ENCODE data around the gene FOXP1.

Gene FOXP1

GRCh38 chr3:71048948-71049347, 534.6 kb downstream of the FOXP1 start:
- no peaks in the 10 kb centered on the region for H3K79me2 ChIP-seq (ENCODE audit: control insufficient read depth, insufficient read depth, low read length, poor library complexity)
- no peak overlapping the region for H3K4ac ChIP-seq (ENCODE audit: low read depth, low read length)
- H2BK12ac ChIP-seq (ENCODE audit: low read length), result no peak overlapping the region
- H2BK5ac ChIP-seq (ENCODE audit: low read depth, low read length, poor library complexity), result no peak overlapping the region
- no peak overlapping the region for H3K18ac ChIP-seq (ENCODE audit: low read length)
- no peak overlapping the region for H3K27ac ChIP-seq (ENCODE audit: low read depth, low read length)
- no peak overlapping the region for H3K4me3 ChIP-seq (ENCODE audit: low read depth, low read length)
- no peak overlapping the region for H2AK5ac ChIP-seq (ENCODE audit: low read length)
- no peak overlapping the region for H2BK120ac ChIP-seq (ENCODE audit: insufficient read depth, low read length, poor library complexity)
- H3K23ac ChIP-seq (ENCODE audit: low read length), result no peak overlapping the region
- no peaks in the 10 kb centered on the region for H3K79me1 ChIP-seq (ENCODE audit: low read length)
- peaks cover 0 to 1% of the 10 kb centered on the region in 2 experiments for H3K36me3 ChIP-seq (ENCODE audit: control insufficient read depth in 1 of 2, insufficient read depth in 2 of 2, low read length in 2 of 2)
- H2AFZ ChIP-seq (ENCODE audit: insufficient read depth, low read length, poor library complexity), result no peak overlapping the region
- no peak overlapping the region for H3K14ac ChIP-seq (ENCODE audit: low read length)
- no CpG with 5 or more reads among the region's 12 CpGs for WGBS (ENCODE audit: extremely low coverage, insufficient coverage, insufficient read length)
- H3K4me1 ChIP-seq (ENCODE audit: control insufficient read depth in 1 of 2, insufficient read depth in 2 of 2, low read length in 2 of 2), result peaks cover 0 to 3% of the 10 kb centered on the region in 2 experiments
- no peak overlapping the region for H4K91ac ChIP-seq (ENCODE audit: low read depth, low read length)
- no peak overlapping the region for H3K4me2 ChIP-seq (ENCODE audit: low read length)
- no peak overlapping the region for H4K8ac ChIP-seq (ENCODE audit: low read depth, low read length)
- H4K12ac ChIP-seq (ENCODE audit: low read depth, low read length), result no peak overlapping the region
- H3K9me3 ChIP-seq (ENCODE audit: insufficient read depth, low read depth, low read length), result no peaks in the 10 kb centered on the region
- no peak overlapping the region for H3K9ac ChIP-seq (ENCODE audit: low read length)
- H3K27me3 ChIP-seq (ENCODE audit: insufficient read depth, low read length), result no peaks in the 10 kb centered on the region
- no peak for DNase-seq

- Histone ChIP-seq H2BK120ac (ENCODE audit: insufficient read depth, low read length, poor library complexity) (no peak overlapping the region), H3K14ac (ENCODE audit: low read length) (no peak overlapping the region)
Measured at GRCh38 chr3:71047616-71048531, 535.7 kb downstream of the FOXP1 start.

GRCh38 chr3:71046791-71047190, 536.7 kb downstream of the FOXP1 start:
- H3K4me2 ChIP-seq (ENCODE audit: low read length), result no peak overlapping the region
- H2AK5ac ChIP-seq (ENCODE audit: low read length), result no peak overlapping the region
- H4K12ac ChIP-seq (ENCODE audit: low read depth, low read length), result no peak overlapping the region
- peaks cover 0 to 3% of the 10 kb centered on the region in 2 experiments for H3K4me1 ChIP-seq (ENCODE audit: control insufficient read depth in 1 of 2, insufficient read depth in 2 of 2, low read length in 2 of 2)
- no peaks in the 10 kb centered on the region for H3K27me3 ChIP-seq (ENCODE audit: insufficient read depth, low read length)
- H3K9ac ChIP-seq (ENCODE audit: low read length), result no peak overlapping the region
- no peaks in the 10 kb centered on the region for H3K9me3 ChIP-seq (ENCODE audit: insufficient read depth, low read depth, low read length)
- H3K79me1 ChIP-seq (ENCODE audit: low read length), result no peaks in the 10 kb centered on the region
- no peak overlapping the region for H2BK5ac ChIP-seq (ENCODE audit: low read depth, low read length, poor library complexity)
- H3K36me3 ChIP-seq (ENCODE audit: control insufficient read depth in 1 of 2, insufficient read depth in 2 of 2, low read length in 2 of 2), result peaks cover 0 to 1% of the 10 kb centered on the region in 2 experiments
- H4K91ac ChIP-seq (ENCODE audit: low read depth, low read length), result no peak overlapping the region
- no peak overlapping the region for H3K4me3 ChIP-seq (ENCODE audit: low read depth, low read length)
- no peak overlapping the region for H2BK12ac ChIP-seq (ENCODE audit: low read length)
- no peak overlapping the region for H3K23ac ChIP-seq (ENCODE audit: low read length)
- H2AFZ ChIP-seq (ENCODE audit: insufficient read depth, low read length, poor library complexity), result peak overlapping the region; percentile 8
- no peak overlapping the region for H2BK120ac ChIP-seq (ENCODE audit: insufficient read depth, low read length, poor library complexity)
- H3K4ac ChIP-seq (ENCODE audit: low read depth, low read length), result no peak overlapping the region
- WGBS (ENCODE audit: extremely low coverage, insufficient coverage, insufficient read length), result no CpG with 5 or more reads among the region's 3 CpGs
- H3K27ac ChIP-seq (ENCODE audit: low read depth, low read length), result no peak overlapping the region
- H4K8ac ChIP-seq (ENCODE audit: low read depth, low read length), result no peak overlapping the region
- H3K79me2 ChIP-seq (ENCODE audit: control insufficient read depth, insufficient read depth, low read length, poor library complexity), result no peaks in the 10 kb centered on the region
- no peak overlapping the region for H3K18ac ChIP-seq (ENCODE audit: low read length)
- no peak for DNase-seq
- no peak overlapping the region for H3K14ac ChIP-seq (ENCODE audit: low read length)

More at GRCh38 chr3:71047616-71048531, 535.7 kb downstream of the FOXP1 start:
- Histone ChIP-seq H3K4ac (ENCODE audit: low read depth, low read length) (no peak overlapping the region), H3K4me3 (ENCODE audit: low read depth, low read length) (no peak overlapping the region), H3K23ac (ENCODE audit: low read length) (no peak overlapping the region), H2AK5ac (ENCODE audit: low read length) (no peak overlapping the region), H2AFZ (ENCODE audit: insufficient read depth, low read length, poor library complexity) (no peak overlapping the region), H3K4me1 (ENCODE audit: control insufficient read depth in 1 of 2, insufficient read depth in 2 of 2, low read length in 2 of 2) (peaks cover 0 to 3% of the 10 kb centered on the region in 2 experiments), H4K91ac (ENCODE audit: low read depth, low read length) (no peak overlapping the region), H3K27me3 (ENCODE audit: insufficient read depth, low read length) (no peaks in the 10 kb centered on the region), H3K36me3 (ENCODE audit: control insufficient read depth in 1 of 2, insufficient read depth in 2 of 2, low read length in 2 of 2) (peaks cover 0 to 1% of the 10 kb centered on the region in 2 experiments), H2BK12ac (ENCODE audit: low read length) (no peak overlapping the region), H3K79me1 (ENCODE audit: low read length) (no peaks in the 10 kb centered on the region), H3K9ac (ENCODE audit: low read length) (no peak overlapping the region), H2BK5ac (ENCODE audit: low read depth, low read length, poor library complexity) (no peak overlapping the region), H3K79me2 (ENCODE audit: control insufficient read depth, insufficient read depth, low read length, poor library complexity) (no peaks in the 10 kb centered on the region), H3K9me3 (ENCODE audit: insufficient read depth, low read depth, low read length) (no peaks in the 10 kb centered on the region), H4K8ac (ENCODE audit: low read depth, low read length) (no peak overlapping the region), H3K18ac (ENCODE audit: low read length) (no peak overlapping the region), H3K4me2 (ENCODE audit: low read length) (no peak overlapping the region), H4K12ac (ENCODE audit: low read depth, low read length) (no peak overlapping the region), H3K27ac (ENCODE audit: low read depth, low read length) (no peak overlapping the region)
- no peak for DNase-seq
- no CpG with 5 or more reads among the region's 8 CpGs for WGBS (ENCODE audit: extremely low coverage, insufficient coverage, insufficient read length)

- no peak overlapping the region for H3K9ac ChIP-seq (ENCODE audit: low read length)
- no peak overlapping the region for H3K14ac ChIP-seq (ENCODE audit: low read length)
- no peak overlapping the region for H3K18ac ChIP-seq (ENCODE audit: low read length)
- no peak overlapping the region for H3K4me2 ChIP-seq (ENCODE audit: low read length)
- no peak overlapping the region for H3K4me3 ChIP-seq (ENCODE audit: low read depth, low read length)
- H3K79me1 ChIP-seq (ENCODE audit: low read length), result no peaks in the 10 kb centered on the region
- no peak overlapping the region for H2BK120ac ChIP-seq (ENCODE audit: insufficient read depth, low read length, poor library complexity)
- no peak overlapping the region for H4K12ac ChIP-seq (ENCODE audit: low read depth, low read length)
- H4K91ac ChIP-seq (ENCODE audit: low read depth, low read length), result no peak overlapping the region
- no peak overlapping the region for H2BK12ac ChIP-seq (ENCODE audit: low read length)
- no peak overlapping the region for H3K4ac ChIP-seq (ENCODE audit: low read depth, low read length)
- H4K8ac ChIP-seq (ENCODE audit: low read depth, low read length), result no peak overlapping the region
- H3K9me3 ChIP-seq (ENCODE audit: insufficient read depth, low read depth, low read length), result no peaks in the 10 kb centered on the region
- H2BK5ac ChIP-seq (ENCODE audit: low read depth, low read length, poor library complexity), result no peak overlapping the region
- H3K36me3 ChIP-seq (ENCODE audit: control insufficient read depth in 1 of 2, insufficient read depth in 2 of 2, low read length in 2 of 2), result peaks cover 0 to 1% of the 10 kb centered on the region in 2 experiments
- peak overlapping the region; percentile 73 for H3K23ac ChIP-seq (ENCODE audit: low read length)
- WGBS (ENCODE audit: extremely low coverage, insufficient coverage, insufficient read length), result no CpG with 5 or more reads among the region's 1 CpG
- H2AK5ac ChIP-seq (ENCODE audit: low read length), result no peak overlapping the region
- no peak overlapping the region for H3K27ac ChIP-seq (ENCODE audit: low read depth, low read length)
- peaks cover 0 to 3% of the 10 kb centered on the region in 2 experiments for H3K4me1 ChIP-seq (ENCODE audit: control insufficient read depth in 1 of 2, insufficient read depth in 2 of 2, low read length in 2 of 2)
- H2AFZ ChIP-seq (ENCODE audit: insufficient read depth, low read length, poor library complexity), result no peak overlapping the region
- no peak for DNase-seq
- no peaks in the 10 kb centered on the region for H3K27me3 ChIP-seq (ENCODE audit: insufficient read depth, low read length)
- no peaks in the 10 kb centered on the region for H3K79me2 ChIP-seq (ENCODE audit: control insufficient read depth, insufficient read depth, low read length, poor library complexity)
Measured at GRCh38 chr3:71045917-71046282, 537.6 kb downstream of the FOXP1 start.

Measured in trophoblast cell (in vitro differentiated cells and primary cell).